GM21825 (cell line): ENCODE results near the gene TXNRD2.

Experiments used
- ATAC-seq: cut with Tn5 transposase; IDR thresholded peaks from one replicate; pipeline ENCODE4 v1.9.1; 2021; ENCODE audit warnings: mild to moderate bottlenecking, moderate library complexity; ENCODE audit not compliant: unreplicated experiment

The TXNRD2 gene

GRCh38 chr22:19905347-19906276, 36.0 kb downstream of the TXNRD2 start:
- ATAC-seq: no peak

- ATAC-seq: no peak
Observed at GRCh38 chr22:19904935-19905334, 36.7 kb downstream of the TXNRD2 start.

DNA sequence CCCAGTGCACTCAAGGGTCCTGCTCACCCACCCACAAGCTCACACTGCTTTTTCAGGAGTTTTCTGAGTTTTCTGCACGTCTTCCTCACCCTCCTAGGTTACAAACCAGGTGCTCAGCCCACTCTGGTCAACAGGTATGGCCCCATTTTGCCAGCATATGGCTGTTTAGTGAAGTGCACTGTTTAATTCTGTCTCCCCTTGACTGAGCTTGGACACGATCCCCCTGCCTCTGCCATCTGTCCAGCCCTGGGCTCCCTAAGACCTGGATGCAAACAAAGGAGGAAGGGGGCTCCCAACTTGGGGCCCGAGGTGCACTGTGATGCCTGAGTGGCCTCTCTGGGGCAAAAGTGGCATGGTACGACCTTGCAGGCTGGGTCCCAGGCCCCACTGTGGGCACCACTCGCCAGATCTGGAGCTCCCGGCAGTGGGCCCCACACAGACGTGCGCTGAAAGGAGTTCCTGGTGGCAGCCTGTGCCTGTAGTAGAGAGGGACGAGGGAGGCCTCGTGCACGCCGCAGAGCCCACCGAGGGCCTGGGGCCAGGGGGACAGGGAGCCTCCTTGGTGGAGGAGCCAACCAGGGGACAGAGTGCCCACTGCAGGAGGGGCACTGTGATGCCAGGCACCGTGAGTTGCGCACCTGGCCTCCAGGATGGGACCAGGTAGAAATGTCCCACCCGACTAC, 37.3 kb downstream of the TXNRD2 start:
- no peak for ATAC-seq

DNA sequence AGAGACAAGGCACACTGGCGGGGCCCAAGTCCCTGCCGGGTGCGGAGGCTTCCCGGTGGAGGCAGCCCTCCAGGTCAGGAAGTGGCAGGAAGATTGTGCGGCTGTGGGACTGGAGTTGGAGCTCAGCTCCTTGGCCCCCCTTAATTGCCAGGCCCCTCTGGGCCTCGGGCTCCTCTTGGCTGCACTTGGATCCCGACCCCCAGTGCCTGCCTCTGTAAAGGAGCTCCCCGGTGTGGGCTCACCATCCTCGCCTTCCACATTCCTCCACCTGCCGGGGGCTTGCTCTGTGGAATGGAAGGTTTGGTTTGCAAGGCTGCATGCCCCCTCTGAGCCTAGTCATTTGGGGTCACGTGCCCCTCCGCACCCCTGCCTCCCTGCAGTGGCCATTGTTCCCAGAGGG, 38.1 kb downstream of the TXNRD2 start:
- no peak for ATAC-seq

GRCh38 chr22:19903031-19903430, 38.6 kb downstream of the TXNRD2 start:
- no peak for ATAC-seq

DNA sequence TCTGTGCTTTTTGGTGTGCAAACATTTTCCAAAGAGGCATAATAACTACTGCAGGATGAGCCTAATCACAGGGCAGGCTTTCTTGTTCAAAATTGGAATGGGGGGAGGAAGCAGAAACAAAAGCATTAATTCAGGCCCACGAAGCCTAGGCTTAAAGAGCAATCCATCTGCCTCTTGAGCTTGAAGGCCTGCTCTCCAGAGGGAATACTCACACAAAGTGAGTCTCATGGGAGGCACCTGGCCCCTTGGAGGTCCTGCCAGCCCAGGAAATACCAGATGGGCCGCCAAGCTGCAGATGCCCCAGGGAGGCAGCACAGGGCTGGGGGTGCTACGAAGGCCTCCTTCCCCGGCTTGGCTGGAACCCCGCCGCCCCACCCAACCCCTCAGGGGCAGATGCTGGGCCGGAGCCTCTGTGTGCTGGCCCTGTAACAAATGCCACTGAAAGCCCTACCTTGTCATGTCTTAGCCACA, 39.3 kb downstream of the TXNRD2 start:
- no peak for ATAC-seq

- ATAC-seq: no peak
Observed at GRCh38 chr22:19901577-19902244, 39.9 kb downstream of the TXNRD2 start.

GRCh38 chr22:19900707-19901436, 40.7 kb downstream of the TXNRD2 start:
- no peak for ATAC-seq

- no peak for ATAC-seq
Observed at GRCh38 chr22:19898831-19899567, 42.6 kb downstream of the TXNRD2 start.

DNA sequence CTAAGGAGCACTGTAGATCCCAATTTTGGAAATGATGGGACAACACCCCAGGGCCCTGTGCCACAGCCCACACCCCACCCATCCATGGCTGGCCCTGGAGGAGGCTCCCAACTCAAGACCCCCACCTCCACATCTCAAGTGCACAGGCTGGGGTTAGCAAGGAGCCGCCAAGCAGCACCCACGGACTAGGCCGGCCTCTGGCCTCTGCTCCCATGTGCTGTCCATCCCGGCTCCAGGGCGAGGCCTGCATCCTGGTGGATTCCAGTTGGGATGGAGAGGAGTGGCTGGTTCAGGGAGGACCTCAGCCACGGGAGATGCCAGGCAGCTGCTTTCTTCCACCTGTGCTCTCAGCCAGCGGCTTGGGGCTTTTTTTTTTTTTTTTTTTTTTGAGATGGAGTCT, 43.5 kb downstream of the TXNRD2 start:
- ATAC-seq: no peak

GRCh38 chr22:19897726-19898125, 43.9 kb downstream of the TXNRD2 start:
- ATAC-seq: no peak

- no peak for ATAC-seq
Observed at GRCh38 chr22:19896665-19897355, 44.8 kb downstream of the TXNRD2 start.

DNA sequence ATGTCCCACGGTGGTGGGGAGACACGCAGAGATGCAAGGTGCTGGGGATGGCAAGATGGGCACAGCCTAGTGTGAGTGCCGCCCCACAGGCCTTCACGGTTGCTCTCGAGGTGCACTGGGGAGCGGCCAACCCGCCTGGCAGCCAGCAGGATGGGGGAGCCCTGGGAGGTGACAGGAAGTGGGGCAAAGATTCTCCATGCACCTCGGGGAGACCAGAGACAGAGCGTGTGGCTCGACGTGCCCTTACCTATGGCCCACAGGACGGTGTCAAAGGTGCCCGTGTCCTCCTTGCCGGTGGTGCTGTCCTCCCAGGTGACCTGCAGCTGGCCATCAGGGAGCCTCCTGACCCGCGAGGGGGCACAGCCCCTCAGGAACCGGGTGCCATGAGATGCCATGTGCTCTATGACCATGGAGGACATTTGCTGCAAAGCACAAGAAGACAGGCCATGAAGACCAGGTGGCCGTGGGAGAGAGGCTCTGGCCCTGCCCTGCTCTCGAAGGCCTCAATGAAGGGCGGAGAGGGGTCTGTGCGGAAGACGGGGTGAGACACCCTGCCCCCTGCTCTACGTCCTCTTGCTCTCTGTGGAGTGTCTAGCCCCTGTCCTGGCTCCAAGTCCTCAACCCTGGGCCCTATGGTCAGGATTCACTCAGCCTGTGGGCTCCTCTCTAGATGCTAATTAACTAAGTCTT, 46.3 kb downstream of the TXNRD2 start:
- no peak for ATAC-seq

GRCh38 chr22:19893363-19893762, 48.3 kb downstream of the TXNRD2 start:
- no peak for ATAC-seq

DNA sequence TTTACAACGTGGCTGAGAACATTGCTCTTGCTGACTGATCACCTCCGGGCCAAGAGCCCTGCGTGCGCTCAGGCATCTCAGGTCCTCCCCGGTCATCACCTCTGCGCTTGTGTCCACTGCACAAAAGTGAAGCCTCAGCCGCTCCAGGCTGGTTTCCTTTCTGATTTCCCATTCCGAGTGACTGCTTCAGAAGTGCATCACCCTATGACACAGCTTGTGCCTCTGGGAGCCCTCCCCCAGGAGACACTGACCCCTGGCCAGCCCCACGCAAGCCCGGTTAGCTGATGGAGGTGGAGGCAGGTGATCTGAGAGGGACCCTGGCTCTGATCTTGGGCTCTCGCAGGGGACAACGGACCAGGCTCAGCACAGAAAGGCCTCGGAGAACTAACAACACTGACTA, 48.7 kb downstream of the TXNRD2 start:
- no peak for ATAC-seq

GRCh38 chr22:19892257-19892879, 49.2 kb downstream of the TXNRD2 start:
- ATAC-seq: no peak

GRCh38 chr22:19891317-19892256, 50.0 kb downstream of the TXNRD2 start:
- no peak for ATAC-seq
